SHP77 treated with DMSO at 0.1 percent for 48 hours (cell line): ENCODE data around the gene VWF.
"Not testable (repeated sequence)": the region's sequence is repeated elsewhere in the genome, so short reads cannot be mapped to it uniquely, and the experiment has no call there.

Experiments
- DNase-seq: peaks from one replicate; lab custom pipeline; 2025; lab: John Stamatoyannopoulos, UW

The VWF gene

GRCh38 chr12:6145564-6145963 lies 21.1 kb upstream of the VWF start:
- no peak for DNase-seq

GRCh38 chr12:6143303-6143675 lies 18.8 kb upstream of the VWF start:
- DNase-seq, result no peak

- not testable (repeated sequence) for DNase-seq
These were observed 18.2 kb upstream of the VWF start for GRCh38 chr12:6142368-6143302.

- DNase-seq, result not testable (repeated sequence)
These were observed 17.4 kb upstream of the VWF start for GRCh38 chr12:6141731-6142367.

- no peak for DNase-seq
These were observed 16.4 kb upstream of the VWF start for GRCh38 chr12:6140651-6141447.

GRCh38 chr12:6135071-6135470 lies 10.6 kb upstream of the VWF start:
- no peak for DNase-seq

GRCh38 chr12:6133642-6134041 lies 9.2 kb upstream of the VWF start:
- DNase-seq, result no peak

GRCh38 chr12:6132496-6132895 lies 8.0 kb upstream of the VWF start:
- no peak for DNase-seq

GRCh38 chr12:6125310-6125608 lies 789 bp upstream of the VWF start:
- no peak for DNase-seq

- no peak for DNase-seq
These were observed 1.2 kb downstream of the VWF start for GRCh38 chr12:6123258-6123657.

GRCh38 chr12:6122201-6122600 lies 2.3 kb downstream of the VWF start:
- no peak for DNase-seq

- no peak for DNase-seq
These were observed 3.5 kb downstream of the VWF start for GRCh38 chr12:6120796-6121473.

GRCh38 chr12:6118891-6119568 lies 5.4 kb downstream of the VWF start:
- DNase-seq, result no peak

- no peak for DNase-seq
These were observed 7.9 kb downstream of the VWF start for GRCh38 chr12:6116471-6117021.

GRCh38 chr12:6115389-6115788 lies 9.1 kb downstream of the VWF start:
- DNase-seq, result no peak

- DNase-seq, result no peak
These were observed 10.0 kb downstream of the VWF start for GRCh38 chr12:6114476-6114870.

GRCh38 chr12:6113691-6114475 lies 10.6 kb downstream of the VWF start:
- no peak for DNase-seq

- DNase-seq, result no peak
These were observed 12.5 kb downstream of the VWF start for GRCh38 chr12:6112004-6112403.

GRCh38 chr12:6110006-6110405 lies 14.5 kb downstream of the VWF start:
- DNase-seq, result no peak

- no peak for DNase-seq
These were observed 18.3 kb downstream of the VWF start for GRCh38 chr12:6106218-6106617.

GRCh38 chr12:6104842-6105241 lies 19.6 kb downstream of the VWF start:
- DNase-seq, result no peak
